GM12892 (cell line): ENCODE data around the gene PCDHGA11.

ENCODE experiments used
- POLR2A ChIP-seq: IDR thresholded peaks from 2 replicates; pipeline ENCODE4 v1.6.1; 2011; ENCODE audit warnings: low read depth, low read length, control low read depth
- POLR2AphosphoS5 ChIP-seq: IDR thresholded peaks from 2 replicates; pipeline ENCODE4 v1.6.1; 2011; ENCODE audit warnings: low read depth, low read length, control low read depth
- TAF1 ChIP-seq: IDR thresholded peaks from 2 replicates; pipeline ENCODE4 v1.6.1; 2011; ENCODE audit warnings: low read depth, mild to moderate bottlenecking, control low read depth, low read length, borderline replicate concordance

GRCh38 chr5:141422742-141423291 lies 2.0 kb downstream of the PCDHGA11 start:
- no peak for TF ChIP-seq POLR2AphosphoS5
- no peak for TF ChIP-seq POLR2A
- no peak for TF ChIP-seq TAF1
